Vagina (tissue), 2 donors: ENCODE measurements around the gene POLR1G.
"Not testable (repeated sequence)": the region's sequence is repeated elsewhere in the genome, so short reads cannot be mapped to it uniquely, and the experiment has no call there.

Experiments used
- CTCF ChIP-seq, 3 experiments: fragments of 450-650 bp in 2 of 3; fragments of 200-600 bp in 1 of 3; sonication (generic) in 1 of 3; IDR thresholded peaks; one replicate each; pipeline ENCODE4 v1.5.1; 2017 to 2019; ENCODE audit warnings: antibody characterized with exemption in 3 of 3, mild to moderate bottlenecking in 2 of 3, moderate library complexity in 2 of 3
- POLR2A ChIP-seq, 2 donors: fragments of 450-650 bp; IDR thresholded peaks; one replicate each; pipeline ENCODE4 v1.6.1; 2017; ENCODE audit warnings: antibody characterized with exemption in 2 of 2, mild to moderate bottlenecking in 2 of 2, moderate library complexity in 2 of 2

GRCh38 chr19:45431008-45431407, 24.6 kb downstream of the POLR1G start:
- TF ChIP-seq CTCF, POLR2A (IDR thresholded peaks at IDR 0.05): not testable (repeated sequence)
